GM13976 (cell line): ENCODE data around the gene CRTC1.

Source experiments
- DNase-seq: peaks from one replicate; pipeline ENCODE4 v3.0.0; 2012; ENCODE audit warnings: low spot score
- CTCF ChIP-seq: IDR thresholded peaks from 2 replicates; pipeline ENCODE4 v1.5.1; 2012; ENCODE audit warnings: borderline replicate concordance, mild to moderate bottlenecking; ENCODE audit not compliant: insufficient read depth; ENCODE audit errors: extremely low read depth, missing control alignments, control extremely low read depth
- in situ Hi-C: fragments of 300-500 bp; cut with MboI; formaldehyde crosslinking; loops from one replicate; pipeline ENCODE4 v1.12.0; 2022; ENCODE audit warnings: low sequenced_read_pairs, mixed read lengths, inconsistent platforms; ENCODE audit not compliant: unreplicated experiment

Gene CRTC1

GRCh38 chr19:18794692-18795091 is 111.2 kb downstream of the CRTC1 start:
- no peak for DNase-seq
- in situ Hi-C loops = no loop called here
- no peak for TF ChIP-seq CTCF

GRCh38 chr19:18795540-18795939 is 112.1 kb downstream of the CRTC1 start:
- TF ChIP-seq CTCF = no peak
- no peak for DNase-seq
- in situ Hi-C loops = no loop called here

GRCh38 chr19:18796239-18796638 is 112.8 kb downstream of the CRTC1 start:
- no peak for DNase-seq
- no peak for TF ChIP-seq CTCF
- in situ Hi-C loops = no loop called here

GRCh38 chr19:18798384-18799352 is 115.2 kb downstream of the CRTC1 start:
- no peak for TF ChIP-seq CTCF
- DNase-seq = no peak
- in situ Hi-C loops = no loop called here

GRCh38 chr19:18799389-18799970 is 116.0 kb downstream of the CRTC1 start:
- TF ChIP-seq CTCF = no peak
- no peak for DNase-seq
- in situ Hi-C loops = no loop called here

- in situ Hi-C loops = no loop called here
- DNase-seq = no peak
- no peak for TF ChIP-seq CTCF
Measured at GRCh38 chr19:18800079-18800478, 116.6 kb downstream of the CRTC1 start.
